Panc1 (cell line): ENCODE results near the gene ATG13. TPM values are rescaled to one million over a fixed set of nuclear protein-coding genes. Genes with fewer than 3 reads are reported as not detected.

Experiments used
- ATAC-seq: fragments of 200-7000 bp; cut with Tn5 transposase; 2 replicates; pipeline ENCODE4 v1.9.1; 2020; ENCODE audit warnings: mild to moderate bottlenecking, moderate library complexity
- BruUV-seq: library from RNA; stranded (reverse); fragments of 400-500 nt; replicated peaks from 2 replicates; lab custom pipeline; 2021; lab: Mats Ljungman, UMichigan
- CTCF ChIA-PET: fragments of 300-600 bp; sonication (Branson Sonifier 250); formaldehyde crosslinking; loops from one replicate; lab custom pipeline; 2022; ENCODE audit warnings: antibody characterized with exemption; lab: Charles Lee
- POLR2A ChIA-PET: fragments of 300-600 bp; sonication (Branson Sonifier 250); formaldehyde crosslinking; loops from one replicate; lab custom pipeline; 2022; ENCODE audit warnings: antibody characterized with exemption; lab: Charles Lee
- DNase-seq: peaks from one replicate; pipeline ENCODE4 v3.0.0-alpha.2; 2010; ENCODE audit warnings: low read depth, low spot score
- H3K27ac ChIP-seq: 2 replicates; pipeline ENCODE4 v1.5.1; 2011; ENCODE audit warnings: mild to moderate bottlenecking, low read length, inconsistent platforms
- H3K27me3 ChIP-seq: fragments of 200-500 bp; sonication (Bioruptor generic); 2 replicates; pipeline ENCODE4 v1.6.0; 2014; ENCODE audit warnings: low read length, inconsistent platforms; ENCODE audit not compliant: control insufficient read depth, insufficient read depth
- H3K36me3 ChIP-seq: fragments of 200-500 bp; sonication (Bioruptor generic); 2 replicates; pipeline ENCODE4 v1.5.1; 2014; ENCODE audit warnings: inconsistent platforms, mild to moderate bottlenecking, low read length, moderate library complexity; ENCODE audit not compliant: control insufficient read depth, insufficient read depth
- H3K4me1 ChIP-seq: 2 replicates; pipeline ENCODE4 v1.5.1; 2011; ENCODE audit warnings: inconsistent platforms, mild to moderate bottlenecking, low read length, moderate library complexity; ENCODE audit not compliant: control insufficient read depth, insufficient read depth
- H3K4me3 ChIP-seq, 2 experiments: 2 replicates each; pipeline ENCODE4 v1.5.1; 2011 to 2012; ENCODE audit warnings: low read depth in 2 of 2, low read length in 2 of 2, mild to moderate bottlenecking in 2 of 2, inconsistent platforms in 1 of 2, moderate library complexity in 1 of 2
- H3K9me3 ChIP-seq: fragments of 200-500 bp; sonication (Bioruptor generic); 2 replicates; pipeline ENCODE4 v1.5.1; 2014; ENCODE audit warnings: low read depth, mild to moderate bottlenecking, inconsistent platforms, low read length, moderate library complexity; ENCODE audit not compliant: control insufficient read depth, insufficient read depth
- CTCF ChIP-seq: fragments of 450-650 bp; IDR thresholded peaks from 2 replicates; pipeline ENCODE4 v1.5.1; 2017; ENCODE audit warnings: mild to moderate bottlenecking
- POLR2AphosphoS5 ChIP-seq: IDR thresholded peaks from 2 replicates; pipeline ENCODE4 v1.6.1; 2012; ENCODE audit warnings: mild to moderate bottlenecking, low read depth, low read length, moderate library complexity
- REST ChIP-seq, 2 experiments: IDR thresholded peaks; 2 replicates each; pipeline ENCODE4 v1.6.1; 2011 to 2012; ENCODE audit warnings: low read depth in 2 of 2, control low read depth in 1 of 2, low read length in 1 of 2, mild to moderate bottlenecking in 1 of 2, moderate library complexity in 1 of 2; ENCODE audit not compliant: insufficient read depth in 1 of 2
- SIN3A ChIP-seq: IDR thresholded peaks from 2 replicates; pipeline ENCODE4 v1.6.1; 2012; ENCODE audit warnings: low read depth, mild to moderate bottlenecking, low read length, moderate library complexity, borderline replicate concordance; ENCODE audit not compliant: insufficient read depth
- TCF7L2 ChIP-seq: IDR thresholded peaks from 2 replicates; pipeline ENCODE4 v1.6.1; 2011; ENCODE audit warnings: mild to moderate bottlenecking, low read depth, low read length, inconsistent platforms
- in situ Hi-C: cut with HindIII; loops from 2 replicates; pipeline ENCODE4 v1.10.0; 2016; ENCODE audit warnings: low sequenced_read_pairs, low pct_unique_long_range_greater_than_20kb
- intact Hi-C: fragments of 100-400 bp; cut with micrococcal nuclease; formaldehyde crosslinking; loops from one replicate; pipeline ENCODE4 v1.10.0; 2022; ENCODE audit not compliant: unreplicated experiment
- total RNA-seq: library from RNA; stranded (reverse); gene quantifications from one replicate; pipeline ENCODE4 v1.2.1, GENCODE V29; 2021; ENCODE audit not compliant: unreplicated experiment

ATG13 gene
- total RNA-seq, 1 experiment from 2014 or later = 57.9 TPM

- POLR2A ChIA-PET = no interaction called here
- TF ChIP-seq TCF7L2 (no peak), POLR2AphosphoS5 (no peak), REST (IDR thresholded peaks at IDR 0.05; ENCODE audit: insufficient read depth in 1 of 2, low read depth in 2 of 2, low read length in 1 of 2) (no peak), SIN3A (no peak), CTCF (no peak)
- no peaks in the 10 kb centered on the region for H3K9me3 ChIP-seq
- H3K4me3 ChIP-seq = no peak overlapping the region
- BruUV-seq = no TSS peak
- in situ Hi-C loops = no loop called here
- no peak for DNase-seq
- no peak overlapping the region for H3K27ac ChIP-seq
- no peaks in the 10 kb centered on the region; the same call in 1 of the 2 replicates for H3K36me3 ChIP-seq
- CTCF ChIA-PET = no interaction called here
- no peak for ATAC-seq
- no peaks in the 10 kb centered on the region for H3K27me3 ChIP-seq
- intact Hi-C loops = no loop called here
- H3K4me1 ChIP-seq = no peaks in the 10 kb centered on the region
These were observed 39.8 kb downstream of the ATG13 start for GRCh38 chr11:46657186-46657585.

GRCh38 chr11:46658259-46658658 lies 40.9 kb downstream of the ATG13 start:
- H3K9me3 ChIP-seq = no peaks in the 10 kb centered on the region
- no peak for DNase-seq
- no peak for TF ChIP-seq REST (IDR thresholded peaks at IDR 0.05; ENCODE audit: insufficient read depth in 1 of 2, low read depth in 2 of 2, low read length in 1 of 2)
- no peak for TF ChIP-seq TCF7L2
- TF ChIP-seq SIN3A = no peak
- TF ChIP-seq POLR2AphosphoS5 = no peak
- no peak for TF ChIP-seq CTCF
- BruUV-seq = no TSS peak
- no peak overlapping the region for H3K27ac ChIP-seq
- in situ Hi-C loops = no loop called here
- intact Hi-C loops = no loop called here
- H3K4me3 ChIP-seq = no peak overlapping the region
- H3K4me1 ChIP-seq = no peaks in the 10 kb centered on the region
- ChIA-PET CTCF (no interaction called here), POLR2A (no interaction called here)
- ATAC-seq = no peak
- no peaks in the 10 kb centered on the region for H3K27me3 ChIP-seq
- no peaks in the 10 kb centered on the region; the same call in 1 of the 2 replicates for H3K36me3 ChIP-seq
